Smooth muscle cell (in vitro differentiated cells): Measurements from ENCODE around the gene CCNL2. TPM values are rescaled to one million over a fixed set of nuclear protein-coding genes. Genes with fewer than 3 reads are reported as not detected.
A peak's percentile ranks its signal among the peaks of the same experiment; 100 is the strongest.

Experiments used
- DNase-seq: peaks from one replicate; lab custom pipeline; 2025; ENCODE audit not compliant: unreplicated experiment; lab: John Stamatoyannopoulos, UW
- H2AFZ ChIP-seq: fragments of 200-600 bp; sonication (generic); 2 replicates; pipeline ENCODE4 v1.6.0; 2016; ENCODE audit warnings: antibody characterized with exemption, low read depth, mild to moderate bottlenecking
- H3F3A ChIP-seq: fragments of 200-600 bp; sonication (generic); 2 replicates; pipeline ENCODE4 v1.6.0; 2017; ENCODE audit warnings: antibody characterized with exemption, low read depth
- H3K27ac ChIP-seq: fragments of 200-600 bp; sonication (generic); 2 replicates; pipeline ENCODE4 v1.5.1; 2016; ENCODE audit warnings: low read depth, mild to moderate bottlenecking
- H3K27me3 ChIP-seq: fragments of 200-600 bp; sonication (generic); 2 replicates; pipeline ENCODE4 v1.6.1; 2016; ENCODE audit warnings: low read depth, mild to moderate bottlenecking
- H3K36me3 ChIP-seq: fragments of 200-600 bp; sonication (generic); 2 replicates; pipeline ENCODE4 v1.5.1; 2016; ENCODE audit warnings: low read depth
- H3K4me1 ChIP-seq: fragments of 200-600 bp; sonication (generic); 2 replicates; pipeline ENCODE4 v1.5.1; 2016; ENCODE audit warnings: low read depth
- H3K4me2 ChIP-seq: fragments of 200-600 bp; sonication (generic); 2 replicates; pipeline ENCODE4 v1.6.0; 2016; ENCODE audit warnings: mild to moderate bottlenecking
- H3K4me3 ChIP-seq: fragments of 200-600 bp; sonication (generic); 2 replicates; pipeline ENCODE4 v1.5.1; 2016; ENCODE audit warnings: mild to moderate bottlenecking
- H3K79me2 ChIP-seq: fragments of 200-600 bp; sonication (generic); 2 replicates; pipeline ENCODE4 v1.6.0; 2016; ENCODE audit warnings: low read depth, mild to moderate bottlenecking
- H3K9ac ChIP-seq: fragments of 200-600 bp; sonication (generic); 2 replicates; pipeline ENCODE4 v1.6.0; 2016; ENCODE audit warnings: low read depth
- H3K9me3 ChIP-seq: fragments of 200-600 bp; sonication (generic); replicated peaks from 2 replicates; pipeline ENCODE4 v1.5.1; 2016; ENCODE audit warnings: low read depth
- H4K20me1 ChIP-seq: fragments of 200-600 bp; sonication (generic); 2 replicates; pipeline ENCODE4 v1.6.0; 2016; ENCODE audit warnings: low read depth
- CTCF ChIP-seq: fragments of 200-600 bp; sonication (generic); IDR thresholded peaks from 2 replicates; pipeline ENCODE4 v1.5.1; 2017; ENCODE audit warnings: borderline replicate concordance, mild to moderate bottlenecking, antibody characterized with exemption; ENCODE audit not compliant: insufficient read depth, poor library complexity, severe bottlenecking
- WGBS: methylation state at CpG from one replicate; pipeline ENCODE4 v1.1.7; 2016; ENCODE audit warnings: low lambda C conversion rate; 5-methylcytosine and 5-hydroxymethylcytosine counted together
- polyA plus RNA-seq: library from polyadenylated mRNA; unstranded; fragments of >200 nt; fragmentation: Nextera tagmentation; extraction: Ambion mirVana; gene quantifications from 2 replicates; pipeline ENCODE4 v1.2.1, GENCODE V29; 2016
- total RNA-seq: library from RNA; depleted of rRNA; stranded (reverse); fragments of >200 nt; gene quantifications from 2 replicates; pipeline ENCODE4 v1.2.3, GENCODE V29; 2014

Gene CCNL2
- total and polyA plus RNA-seq, 2 experiments from 2014 or later, result 144 to 180 TPM

- Histone ChIP-seq H3K9ac (peak overlapping the region; percentile 62), H3K27me3 (no peaks in the 10 kb centered on the region), H3K9me3 (no peaks in the 10 kb centered on the region), H3K4me1 (peaks cover 12% of the 10 kb centered on the region), H3K27ac (peak overlapping the region; percentile 15), H3K36me3 (no peaks in the 10 kb centered on the region), H2AFZ (no peak overlapping the region), H3K4me3 (peak overlapping the region; percentile 72), H4K20me1 (peaks cover 71% of the 10 kb centered on the region), H3K4me2 (peak overlapping the region; percentile 97), H3F3A (peaks cover 13% of the 10 kb centered on the region), H3K79me2 (peaks cover 58% of the 10 kb centered on the region)
- WGBS, result 2% methylated on average over 68 of the region's 109 CpGs
- no peak for TF ChIP-seq CTCF
- DNase-seq, result no peak
Measured at GRCh38 chr1:1348420-1349255, 50.5 kb downstream of the CCNL2 start.

DNA sequence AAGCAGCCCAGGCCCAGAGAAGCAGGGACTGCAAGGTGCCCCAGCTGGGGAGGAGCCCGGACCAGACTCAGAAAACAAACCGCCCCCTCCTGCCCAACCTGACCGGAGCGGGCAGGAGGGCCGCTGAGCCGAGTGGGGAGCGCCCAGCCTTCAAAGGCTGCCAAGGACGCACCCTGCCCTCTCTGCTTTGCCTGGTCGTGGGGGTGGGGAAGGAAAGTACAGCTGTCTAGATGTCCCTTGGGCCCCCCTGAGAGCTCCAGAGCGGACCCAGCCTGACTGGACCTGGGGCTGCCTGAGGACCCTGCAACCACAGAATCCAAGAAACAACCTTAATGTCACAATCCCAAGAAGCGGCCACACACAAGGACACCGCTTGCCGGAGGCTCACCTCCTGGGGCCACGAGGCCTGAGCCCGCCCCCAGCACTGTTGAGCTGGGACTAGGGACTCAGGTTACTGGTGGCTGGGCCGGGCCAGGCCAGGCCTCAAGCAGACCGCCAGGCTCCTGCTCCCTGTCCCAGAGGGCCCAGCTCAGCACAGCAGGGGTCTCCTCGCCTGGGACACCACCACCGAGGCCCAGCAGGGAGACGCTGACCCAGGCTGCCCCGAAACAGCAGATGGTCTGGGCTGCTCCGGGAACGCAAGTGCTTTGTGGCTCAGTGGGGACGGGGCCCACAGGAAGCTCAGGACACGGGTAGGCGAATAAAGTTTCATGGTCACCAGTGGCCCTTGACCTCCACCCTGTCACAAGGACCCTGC, 51.3 kb downstream of the CCNL2 start:
- Histone ChIP-seq H4K20me1 (peaks cover 71% of the 10 kb centered on the region), H2AFZ (no peak overlapping the region), H3K4me2 (peak overlapping the region; percentile 97), H3K36me3 (no peaks in the 10 kb centered on the region), H3K27ac (peak overlapping the region; percentile 15), H3K9ac (peak overlapping the region; percentile 47), H3K4me3 (peak overlapping the region; percentile 72), H3K27me3 (no peaks in the 10 kb centered on the region), H3K9me3 (no peaks in the 10 kb centered on the region), H3K79me2 (peaks cover 57% of the 10 kb centered on the region), H3F3A (peaks cover 6% of the 10 kb centered on the region), H3K4me1 (peaks cover 12% of the 10 kb centered on the region)
- 33% methylated on average over 26 of the region's 26 CpGs for WGBS
- no peak for DNase-seq
- no peak for TF ChIP-seq CTCF

GRCh38 chr1:1347026-1347595, 52.0 kb downstream of the CCNL2 start:
- Histone ChIP-seq H3K9me3 (no peaks in the 10 kb centered on the region), H4K20me1 (peaks cover 71% of the 10 kb centered on the region), H3K27ac (no peak overlapping the region), H3K4me3 (peak overlapping the region; percentile 72), H3K27me3 (no peaks in the 10 kb centered on the region), H3K79me2 (peaks cover 57% of the 10 kb centered on the region), H3K4me1 (peaks cover 12% of the 10 kb centered on the region), H3K36me3 (no peaks in the 10 kb centered on the region), H3K9ac (peak overlapping the region; percentile 47), H3F3A (peaks cover under 1% of the 10 kb centered on the region), H3K4me2 (peak overlapping the region; percentile 97), H2AFZ (no peak overlapping the region)
- DNase-seq, result no peak
- 87% methylated on average over 10 of the region's 10 CpGs for WGBS
- no peak for TF ChIP-seq CTCF
